Hepatocyte (in vitro differentiated cells): ENCODE results near the gene CRIP2. TPM values are rescaled to one million over a fixed set of nuclear protein-coding genes. Genes with fewer than 3 reads are reported as not detected.

Experiments
- DNase-seq: peaks from one replicate; pipeline ENCODE4 v3.0.0-alpha.2; 2016; ENCODE audit warnings: low spot score
- H2AFZ ChIP-seq: fragments of 200-600 bp; sonication (generic); 2 replicates; pipeline ENCODE4 v1.6.0; 2016; ENCODE audit warnings: antibody characterized with exemption, mild to moderate bottlenecking
- H3K27ac ChIP-seq: fragments of 200-600 bp; sonication (generic); 2 replicates; pipeline ENCODE4 v1.5.1; 2016; ENCODE audit warnings: mild to moderate bottlenecking
- H3K27me3 ChIP-seq: fragments of 200-600 bp; sonication (generic); 2 replicates; pipeline ENCODE4 v1.6.1; 2016
- H3K36me3 ChIP-seq: fragments of 200-600 bp; sonication (generic); replicated peaks from 2 replicates; pipeline ENCODE4 v1.5.1; 2016; ENCODE audit warnings: low read depth; ENCODE audit not compliant: insufficient read depth
- H3K4me1 ChIP-seq: fragments of 200-600 bp; sonication (generic); 2 replicates; pipeline ENCODE4 v1.5.1; 2016; ENCODE audit warnings: mild to moderate bottlenecking, moderate library complexity; ENCODE audit not compliant: insufficient read depth
- H3K4me2 ChIP-seq: fragments of 200-600 bp; sonication (generic); 2 replicates; pipeline ENCODE4 v1.6.0; 2016
- H3K4me3 ChIP-seq: fragments of 200-600 bp; sonication (generic); 2 replicates; pipeline ENCODE4 v1.5.1; 2016; ENCODE audit warnings: mild to moderate bottlenecking
- H3K79me2 ChIP-seq: fragments of 200-600 bp; sonication (generic); 2 replicates; pipeline ENCODE4 v1.6.0; 2017; ENCODE audit warnings: mild to moderate bottlenecking
- H3K9me2 ChIP-seq: fragments of 200-600 bp; sonication (generic); replicated peaks from 2 replicates; pipeline ENCODE4 v1.6.0; 2017; ENCODE audit warnings: mild to moderate bottlenecking; ENCODE audit not compliant: insufficient read depth
- H3K9me3 ChIP-seq: fragments of 200-600 bp; sonication (generic); 2 replicates; pipeline ENCODE4 v1.5.1; 2016; ENCODE audit warnings: low read depth, mild to moderate bottlenecking
- H4K20me1 ChIP-seq: fragments of 200-600 bp; sonication (generic); 2 replicates; pipeline ENCODE4 v1.6.0; 2016; ENCODE audit warnings: mild to moderate bottlenecking; ENCODE audit not compliant: insufficient read depth, poor library complexity, severe bottlenecking
- EZH2 ChIP-seq: fragments of 200-600 bp; sonication (generic); IDR thresholded peaks from 2 replicates; pipeline ENCODE4 v1.6.1; 2016; ENCODE audit warnings: antibody characterized with exemption, mild to moderate bottlenecking, borderline replicate concordance
- EZH2phosphoT487 ChIP-seq: fragments of 200-600 bp; sonication (generic); IDR thresholded peaks from one replicate; pipeline ENCODE4 v1.6.1; 2018; ENCODE audit warnings: antibody characterized with exemption, mild to moderate bottlenecking, low read depth, moderate library complexity; ENCODE audit not compliant: unreplicated experiment, severe bottlenecking
- WGBS: methylation state at CpG from one replicate; pipeline ENCODE4 v1.1.6; 2016; ENCODE audit warnings: low lambda C conversion rate; ENCODE audit errors: missing lambda C conversion rate; 5-methylcytosine and 5-hydroxymethylcytosine counted together
- polyA plus RNA-seq: library from polyadenylated mRNA; unstranded; fragments of >200 nt; fragmentation: Nextera tagmentation; extraction: Ambion mirVana; gene quantifications from 2 replicates; pipeline ENCODE4 v1.2.1, GENCODE V29; 2016
- total RNA-seq: library from RNA; depleted of rRNA; stranded (reverse); fragments of >200 nt; gene quantifications from 2 replicates; pipeline ENCODE4 v1.2.3, GENCODE V29; 2014
- TF ChIP-seq, protein P1 (sequence below): fragments of 200-600 bp; sonication (generic); IDR thresholded peaks from 2 replicates; pipeline ENCODE4 v1.5.1; 2016; ENCODE audit warnings: antibody characterized with exemption, mild to moderate bottlenecking; ENCODE audit not compliant: poor library complexity

Gene CRIP2
- total and polyA plus RNA-seq, 2 experiments from 2014 or later: 8.3 to 29.1 TPM

DNA sequence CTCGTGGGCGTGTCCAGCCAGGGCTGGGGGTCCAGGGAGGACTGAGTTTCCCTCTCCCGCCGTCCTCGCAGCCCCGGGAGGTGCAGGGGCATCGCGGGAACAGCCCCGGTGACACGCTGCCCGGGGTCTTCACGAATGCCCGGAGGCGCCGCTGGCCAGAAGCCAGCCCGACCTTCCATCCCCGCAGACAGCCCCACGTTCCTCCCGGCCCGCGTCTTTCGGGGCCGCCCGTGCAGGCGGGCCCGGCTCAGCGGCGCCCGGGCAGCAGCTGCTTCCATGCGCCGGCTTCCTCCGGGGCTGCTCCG is 15.6 kb downstream of the CRIP2 start:
- Histone ChIP-seq H3K27me3 (peaks cover 18% of the 10 kb centered on the region), H4K20me1 (no peaks in the 10 kb centered on the region), H3K4me3 (peak overlapping the region; percentile 37), H3K79me2 (no peaks in the 10 kb centered on the region), H3K9me2 (no peaks in the 10 kb centered on the region), H3K36me3 (no peaks in the 10 kb centered on the region), H3K4me1 (peaks cover 10% of the 10 kb centered on the region), H2AFZ (peak overlapping the region; percentile 69), H3K9me3 (no peaks in the 10 kb centered on the region), H3K4me2 (peak overlapping the region; percentile 100), H3K27ac (peak overlapping the region; percentile 84)
- TF ChIP-seq, protein P1, sequence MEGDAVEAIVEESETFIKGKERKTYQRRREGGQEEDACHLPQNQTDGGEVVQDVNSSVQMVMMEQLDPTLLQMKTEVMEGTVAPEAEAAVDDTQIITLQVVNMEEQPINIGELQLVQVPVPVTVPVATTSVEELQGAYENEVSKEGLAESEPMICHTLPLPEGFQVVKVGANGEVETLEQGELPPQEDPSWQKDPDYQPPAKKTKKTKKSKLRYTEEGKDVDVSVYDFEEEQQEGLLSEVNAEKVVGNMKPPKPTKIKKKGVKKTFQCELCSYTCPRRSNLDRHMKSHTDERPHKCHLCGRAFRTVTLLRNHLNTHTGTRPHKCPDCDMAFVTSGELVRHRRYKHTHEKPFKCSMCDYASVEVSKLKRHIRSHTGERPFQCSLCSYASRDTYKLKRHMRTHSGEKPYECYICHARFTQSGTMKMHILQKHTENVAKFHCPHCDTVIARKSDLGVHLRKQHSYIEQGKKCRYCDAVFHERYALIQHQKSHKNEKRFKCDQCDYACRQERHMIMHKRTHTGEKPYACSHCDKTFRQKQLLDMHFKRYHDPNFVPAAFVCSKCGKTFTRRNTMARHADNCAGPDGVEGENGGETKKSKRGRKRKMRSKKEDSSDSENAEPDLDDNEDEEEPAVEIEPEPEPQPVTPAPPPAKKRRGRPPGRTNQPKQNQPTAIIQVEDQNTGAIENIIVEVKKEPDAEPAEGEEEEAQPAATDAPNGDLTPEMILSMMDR: no peak
- TF ChIP-seq EZH2phosphoT487: no peak
- no peak for TF ChIP-seq EZH2
- no peak for DNase-seq
- 2% methylated on average over 10 of the region's 33 CpGs for WGBS

DNA sequence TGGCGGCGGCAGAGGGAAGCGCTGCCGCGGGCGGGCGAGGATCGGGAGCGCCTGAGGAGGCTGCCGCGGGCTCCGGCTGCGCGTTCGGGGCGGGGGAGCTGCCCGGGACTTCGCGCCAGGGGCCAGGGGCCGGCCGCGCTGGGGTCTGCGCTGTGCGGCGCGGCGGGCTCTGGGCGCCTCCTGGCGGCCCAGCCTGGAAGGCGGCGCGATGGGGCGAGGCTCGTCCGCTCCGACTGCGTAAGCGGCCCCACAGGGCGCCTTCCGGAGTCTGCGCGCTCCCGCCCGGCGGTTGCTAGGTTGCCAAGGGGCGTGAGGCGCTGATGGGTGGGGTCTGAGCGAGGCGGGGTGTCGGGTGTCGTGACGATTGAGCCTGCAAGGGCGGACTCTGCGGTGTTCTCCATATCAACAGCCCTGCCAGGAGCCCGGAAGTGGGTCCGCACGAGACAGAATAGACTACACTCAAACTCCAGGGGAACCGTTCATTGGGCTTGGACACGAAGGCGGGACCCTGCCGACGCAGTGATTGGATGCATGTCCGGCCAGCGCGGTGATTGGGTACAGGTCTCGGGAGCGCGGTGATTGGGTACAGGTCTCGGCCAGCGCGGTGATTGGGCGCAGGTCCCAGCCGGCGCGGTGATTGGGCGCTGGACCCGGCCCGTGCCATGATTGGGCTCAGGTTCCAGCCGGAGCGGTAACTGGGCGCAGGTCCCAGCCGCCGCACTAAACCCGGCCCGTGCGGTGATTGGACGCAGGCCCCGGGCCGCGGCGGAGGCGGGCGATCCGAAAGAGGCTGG is 16.1 kb downstream of the CRIP2 start, which contains the start of gene TEDC1:
TSS of gene TEDC1 (plus strand) at position 675 of the 794 bp plus-strand sequence. CDS start 130 bp downstream, outside the sequence.
- peak; percentile 98 for DNase-seq
- Histone ChIP-seq H3K9me3 (no peaks in the 10 kb centered on the region), H3K4me3 (peak within 1 kb of the TSS; percentile 37), H4K20me1 (no peaks in the 10 kb centered on the region), H3K9me2 (no peaks in the 10 kb centered on the region), H3K27me3 (peaks cover 12% of the 10 kb centered on the region), H3K4me2 (peak within 1 kb of the TSS; percentile 100), H3K4me1 (peaks cover 10% of the 10 kb centered on the region), H3K27ac (peak within 1 kb of the TSS; percentile 84), H2AFZ (peak within 1 kb of the TSS; percentile 69), H3K36me3 (no peaks in the 10 kb centered on the region), H3K79me2 (no peaks in the 10 kb centered on the region)
- TF ChIP-seq EZH2phosphoT487 (no peak), EZH2 (no peak)
- TF ChIP-seq, protein P1: peak; percentile 66
- WGBS: 20% methylated on average over 69 of the region's 94 CpGs

DNA sequence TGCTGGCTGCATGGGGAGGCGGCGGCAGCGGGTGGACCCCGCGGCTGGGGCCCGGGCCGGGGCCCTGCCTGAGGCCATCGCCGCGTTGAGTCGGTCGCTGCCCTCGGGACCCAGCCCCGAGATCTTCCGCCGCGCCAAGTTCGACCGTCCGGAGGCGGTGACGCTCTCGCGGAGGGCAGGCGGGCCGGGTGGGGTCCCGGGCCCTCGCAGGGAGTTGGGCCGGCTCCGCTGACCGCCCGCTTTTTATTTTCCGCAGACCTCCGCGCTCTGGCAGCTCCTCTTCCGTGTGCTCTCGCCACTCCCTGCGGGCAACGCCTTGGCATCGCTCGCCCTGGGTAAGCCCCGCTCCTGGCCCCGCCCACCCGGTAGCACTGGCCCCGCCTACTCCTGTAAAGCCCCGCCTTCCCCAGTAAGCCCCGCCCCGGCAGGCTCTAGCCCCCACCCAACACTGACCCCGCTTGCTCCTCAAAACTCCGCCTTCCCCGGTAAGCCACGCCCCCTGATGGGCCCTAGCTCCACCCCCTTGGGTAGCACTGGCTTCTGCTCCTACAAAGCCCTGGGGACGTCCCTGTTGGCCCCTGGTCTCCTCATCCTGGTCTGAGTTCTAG is 16.8 kb downstream of the CRIP2 start:
- no peaks in the 10 kb centered on the region for H3K9me3 ChIP-seq
- no peak overlapping the region for H3K27ac ChIP-seq
- peaks cover 5% of the 10 kb centered on the region for H3K27me3 ChIP-seq
- no peak overlapping the region for H3K4me3 ChIP-seq
- DNase-seq: peak; percentile 65
- H3K4me1 ChIP-seq: peaks cover 10% of the 10 kb centered on the region
- no peaks in the 10 kb centered on the region for H3K9me2 ChIP-seq
- H2AFZ ChIP-seq: no peak overlapping the region
- no peaks in the 10 kb centered on the region for H3K36me3 ChIP-seq
- peak overlapping the region; percentile 79 for H3K4me2 ChIP-seq
- TF ChIP-seq, protein P1: no peak
- no peak for TF ChIP-seq EZH2phosphoT487
- no peak for TF ChIP-seq EZH2
- no peaks in the 10 kb centered on the region for H4K20me1 ChIP-seq
- 51% methylated on average over 12 of the region's 53 CpGs for WGBS
- H3K79me2 ChIP-seq: no peaks in the 10 kb centered on the region
